ENCODE data around the gene DPP6. TPM values are rescaled to one million over a fixed set of nuclear protein-coding genes. Genes with fewer than 3 reads are reported as not detected.

DPP6 gene
- total and polyA plus RNA-seq, 2 experiments from 2014 or later, result not detected

DNA sequence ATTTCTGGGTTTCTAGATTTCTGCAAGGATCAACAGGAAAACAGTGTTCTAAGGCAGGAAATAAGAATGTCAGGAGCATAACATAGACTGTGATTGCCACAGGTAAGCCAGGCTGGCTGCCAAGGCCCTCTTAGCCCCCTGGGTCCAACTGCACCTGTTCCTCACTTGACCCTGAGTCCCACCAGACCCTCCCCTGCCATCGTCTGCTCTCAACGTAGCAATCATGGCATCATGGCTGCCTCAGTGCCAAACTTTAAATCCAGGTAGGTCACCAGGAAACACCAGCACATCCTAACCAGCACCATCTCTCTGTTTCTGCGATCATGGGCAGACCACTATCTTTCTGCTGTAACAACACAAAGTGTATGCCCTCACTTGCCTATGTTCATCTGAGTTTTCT, 683.6 kb downstream of the DPP6 start:
- Histone ChIP-seq H3K79me2 (replicated peaks; ENCODE audit: insufficient read depth) (no peaks in the 10 kb centered on the region), H3K27ac (ENCODE audit: low read depth) (no peak overlapping the region), H3K27me3 (ENCODE audit: insufficient read depth) (no peaks in the 10 kb centered on the region), H3K36me3 (ENCODE audit: insufficient read depth) (peaks cover 8% of the 10 kb centered on the region), H3K4me3 (no peak overlapping the region), H2AFZ (no peak overlapping the region), H3K9me2 (ENCODE audit: insufficient read depth) (no peaks in the 10 kb centered on the region), H3K4me1 (ENCODE audit: insufficient read depth) (no peaks in the 10 kb centered on the region), H3K4me2 (no peak overlapping the region), H3F3A (replicated peaks; ENCODE audit: low read depth) (no peaks in the 10 kb centered on the region), H4K20me1 (replicated peaks; ENCODE audit: insufficient read depth) (no peaks in the 10 kb centered on the region)
- no peak for TF ChIP-seq STAT1 (IDR thresholded peaks at IDR 0.05; ENCODE audit: unreplicated experiment)
- TF ChIP-seq CREB1 (CRISPR knock-in tag; IDR thresholded peaks at IDR 0.05; ENCODE audit: low read depth), result no peak
- no peak for TF ChIP-seq EZH2phosphoT487 (IDR thresholded peaks at IDR 0.05; ENCODE audit: unreplicated experiment)
- TF ChIP-seq, protein P1, sequence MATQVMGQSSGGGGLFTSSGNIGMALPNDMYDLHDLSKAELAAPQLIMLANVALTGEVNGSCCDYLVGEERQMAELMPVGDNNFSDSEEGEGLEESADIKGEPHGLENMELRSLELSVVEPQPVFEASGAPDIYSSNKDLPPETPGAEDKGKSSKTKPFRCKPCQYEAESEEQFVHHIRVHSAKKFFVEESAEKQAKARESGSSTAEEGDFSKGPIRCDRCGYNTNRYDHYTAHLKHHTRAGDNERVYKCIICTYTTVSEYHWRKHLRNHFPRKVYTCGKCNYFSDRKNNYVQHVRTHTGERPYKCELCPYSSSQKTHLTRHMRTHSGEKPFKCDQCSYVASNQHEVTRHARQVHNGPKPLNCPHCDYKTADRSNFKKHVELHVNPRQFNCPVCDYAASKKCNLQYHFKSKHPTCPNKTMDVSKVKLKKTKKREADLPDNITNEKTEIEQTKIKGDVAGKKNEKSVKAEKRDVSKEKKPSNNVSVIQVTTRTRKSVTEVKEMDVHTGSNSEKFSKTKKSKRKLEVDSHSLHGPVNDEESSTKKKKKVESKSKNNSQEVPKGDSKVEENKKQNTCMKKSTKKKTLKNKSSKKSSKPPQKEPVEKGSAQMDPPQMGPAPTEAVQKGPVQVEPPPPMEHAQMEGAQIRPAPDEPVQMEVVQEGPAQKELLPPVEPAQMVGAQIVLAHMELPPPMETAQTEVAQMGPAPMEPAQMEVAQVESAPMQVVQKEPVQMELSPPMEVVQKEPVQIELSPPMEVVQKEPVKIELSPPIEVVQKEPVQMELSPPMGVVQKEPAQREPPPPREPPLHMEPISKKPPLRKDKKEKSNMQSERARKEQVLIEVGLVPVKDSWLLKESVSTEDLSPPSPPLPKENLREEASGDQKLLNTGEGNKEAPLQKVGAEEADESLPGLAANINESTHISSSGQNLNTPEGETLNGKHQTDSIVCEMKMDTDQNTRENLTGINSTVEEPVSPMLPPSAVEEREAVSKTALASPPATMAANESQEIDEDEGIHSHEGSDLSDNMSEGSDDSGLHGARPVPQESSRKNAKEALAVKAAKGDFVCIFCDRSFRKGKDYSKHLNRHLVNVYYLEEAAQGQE (IDR thresholded peaks at IDR 0.05; ENCODE audit: unreplicated experiment), result no peak
- no peak for TF ChIP-seq NANOG (IDR thresholded peaks at IDR 0.05; ENCODE audit: borderline replicate concordance)
- TF ChIP-seq, protein P2, sequence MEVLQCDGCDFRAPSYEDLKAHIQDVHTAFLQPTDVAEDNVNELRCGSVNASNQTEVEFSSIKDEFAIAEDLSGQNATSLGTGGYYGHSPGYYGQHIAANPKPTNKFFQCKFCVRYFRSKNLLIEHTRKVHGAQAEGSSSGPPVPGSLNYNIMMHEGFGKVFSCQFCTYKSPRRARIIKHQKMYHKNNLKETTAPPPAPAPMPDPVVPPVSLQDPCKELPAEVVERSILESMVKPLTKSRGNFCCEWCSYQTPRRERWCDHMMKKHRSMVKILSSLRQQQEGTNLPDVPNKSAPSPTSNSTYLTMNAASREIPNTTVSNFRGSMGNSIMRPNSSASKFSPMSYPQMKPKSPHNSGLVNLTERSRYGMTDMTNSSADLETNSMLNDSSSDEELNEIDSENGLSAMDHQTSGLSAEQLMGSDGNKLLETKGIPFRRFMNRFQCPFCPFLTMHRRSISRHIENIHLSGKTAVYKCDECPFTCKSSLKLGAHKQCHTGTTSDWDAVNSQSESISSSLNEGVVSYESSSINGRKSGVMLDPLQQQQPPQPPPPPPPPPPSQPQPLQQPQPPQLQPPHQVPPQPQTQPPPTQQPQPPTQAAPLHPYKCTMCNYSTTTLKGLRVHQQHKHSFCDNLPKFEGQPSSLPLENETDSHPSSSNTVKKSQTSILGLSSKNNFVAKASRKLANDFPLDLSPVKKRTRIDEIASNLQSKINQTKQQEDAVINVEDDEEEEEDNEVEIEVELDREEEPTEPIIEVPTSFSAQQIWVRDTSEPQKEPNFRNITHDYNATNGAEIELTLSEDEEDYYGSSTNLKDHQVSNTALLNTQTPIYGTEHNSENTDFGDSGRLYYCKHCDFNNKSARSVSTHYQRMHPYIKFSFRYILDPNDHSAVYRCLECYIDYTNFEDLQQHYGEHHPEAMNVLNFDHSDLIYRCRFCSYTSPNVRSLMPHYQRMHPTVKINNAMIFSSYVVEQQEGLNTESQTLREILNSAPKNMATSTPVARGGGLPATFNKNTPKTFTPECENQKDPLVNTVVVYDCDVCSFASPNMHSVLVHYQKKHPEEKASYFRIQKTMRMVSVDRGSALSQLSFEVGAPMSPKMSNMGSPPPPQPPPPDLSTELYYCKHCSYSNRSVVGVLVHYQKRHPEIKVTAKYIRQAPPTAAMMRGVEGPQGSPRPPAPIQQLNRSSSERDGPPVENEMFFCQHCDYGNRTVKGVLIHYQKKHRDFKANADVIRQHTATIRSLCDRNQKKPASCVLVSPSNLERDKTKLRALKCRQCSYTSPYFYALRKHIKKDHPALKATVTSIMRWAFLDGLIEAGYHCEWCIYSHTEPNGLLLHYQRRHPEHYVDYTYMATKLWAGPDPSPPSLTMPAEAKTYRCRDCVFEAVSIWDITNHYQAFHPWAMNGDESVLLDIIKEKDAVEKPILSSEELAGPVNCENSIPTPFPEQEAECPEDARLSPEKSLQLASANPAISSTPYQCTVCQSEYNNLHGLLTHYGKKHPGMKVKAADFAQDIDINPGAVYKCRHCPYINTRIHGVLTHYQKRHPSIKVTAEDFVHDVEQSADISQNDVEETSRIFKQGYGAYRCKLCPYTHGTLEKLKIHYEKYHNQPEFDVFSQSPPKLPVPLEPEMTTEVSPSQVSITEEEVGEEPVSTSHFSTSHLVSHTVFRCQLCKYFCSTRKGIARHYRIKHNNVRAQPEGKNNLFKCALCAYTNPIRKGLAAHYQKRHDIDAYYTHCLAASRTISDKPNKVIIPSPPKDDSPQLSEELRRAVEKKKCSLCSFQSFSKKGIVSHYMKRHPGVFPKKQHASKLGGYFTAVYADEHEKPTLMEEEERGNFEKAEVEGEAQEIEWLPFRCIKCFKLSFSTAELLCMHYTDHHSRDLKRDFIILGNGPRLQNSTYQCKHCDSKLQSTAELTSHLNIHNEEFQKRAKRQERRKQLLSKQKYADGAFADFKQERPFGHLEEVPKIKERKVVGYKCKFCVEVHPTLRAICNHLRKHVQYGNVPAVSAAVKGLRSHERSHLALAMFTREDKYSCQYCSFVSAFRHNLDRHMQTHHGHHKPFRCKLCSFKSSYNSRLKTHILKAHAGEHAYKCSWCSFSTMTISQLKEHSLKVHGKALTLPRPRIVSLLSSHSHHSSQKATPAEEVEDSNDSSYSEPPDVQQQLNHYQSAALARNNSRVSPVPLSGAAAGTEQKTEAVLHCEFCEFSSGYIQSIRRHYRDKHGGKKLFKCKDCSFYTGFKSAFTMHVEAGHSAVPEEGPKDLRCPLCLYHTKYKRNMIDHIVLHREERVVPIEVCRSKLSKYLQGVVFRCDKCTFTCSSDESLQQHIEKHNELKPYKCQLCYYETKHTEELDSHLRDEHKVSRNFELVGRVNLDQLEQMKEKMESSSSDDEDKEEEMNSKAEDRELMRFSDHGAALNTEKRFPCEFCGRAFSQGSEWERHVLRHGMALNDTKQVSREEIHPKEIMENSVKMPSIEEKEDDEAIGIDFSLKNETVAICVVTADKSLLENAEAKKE (CRISPR knock-in tag; IDR thresholded peaks at IDR 0.05), result no peak
- Mint-ChIP-seq H3K36me3 (ENCODE audit: low read depth) (no peaks in the 10 kb centered on the region), H3K4me1 (peaks cover 9% of the 10 kb centered on the region; the same call in 1 of the 3 replicates), H3K9me3 (no peaks in the 10 kb centered on the region; the same call in 2 of the 3 replicates), H3K27ac (no peak overlapping the region), H3K4me3 (no peak overlapping the region), H3K27me3 (ENCODE audit: insufficient read depth, low read depth, poor library complexity) (peaks cover 3% of the 10 kb centered on the region)
- DNase-seq (ENCODE audit: low spot score) (no peak), ATAC-seq (no peak)
